GM21360 (cell line): ENCODE measurements around the gene PTPRD.
A peak's percentile ranks its signal among the peaks of the same experiment; 100 is the strongest.
"Not testable (repeated sequence)": the region's sequence is repeated elsewhere in the genome, so short reads cannot be mapped to it uniquely, and the experiment has no call there.

Experiments used
- ATAC-seq: cut with Tn5 transposase; IDR thresholded peaks from one replicate; pipeline ENCODE4 v1.9.1; 2021; ENCODE audit warnings: mild to moderate bottlenecking, moderate library complexity; ENCODE audit not compliant: unreplicated experiment

PTPRD gene

GRCh38 chr9:10488937-10489336, 123.9 kb downstream of the PTPRD start:
- ATAC-seq, result no peak

GRCh38 chr9:10479172-10479571, 133.6 kb downstream of the PTPRD start:
- ATAC-seq, result no peak

GRCh38 chr9:10449201-10449617, 163.6 kb downstream of the PTPRD start:
- ATAC-seq, result not testable (repeated sequence)

GRCh38 chr9:10447036-10447435, 165.8 kb downstream of the PTPRD start:
- no peak for ATAC-seq

GRCh38 chr9:10443868-10444204, 169.0 kb downstream of the PTPRD start:
- ATAC-seq, result no peak

- ATAC-seq, result no peak
Measured at GRCh38 chr9:10443181-10443867, 169.5 kb downstream of the PTPRD start.

- no peak for ATAC-seq
Measured at GRCh38 chr9:10438955-10439354, 173.8 kb downstream of the PTPRD start.

- ATAC-seq, result no peak
Measured at GRCh38 chr9:10436756-10437155, 176.0 kb downstream of the PTPRD start.

GRCh38 chr9:10434412-10434811, 178.4 kb downstream of the PTPRD start:
- ATAC-seq, result no peak

GRCh38 chr9:10411272-10411671, 201.5 kb downstream of the PTPRD start:
- ATAC-seq, result no peak

- ATAC-seq, result no peak
Measured at GRCh38 chr9:10403283-10403682, 209.5 kb downstream of the PTPRD start.

- no peak for ATAC-seq
Measured at GRCh38 chr9:10396615-10397014, 216.2 kb downstream of the PTPRD start.

- ATAC-seq, result no peak
Measured at GRCh38 chr9:10387282-10387681, 225.5 kb downstream of the PTPRD start.

- ATAC-seq, result no peak
Measured at GRCh38 chr9:10371824-10372223, 241.0 kb downstream of the PTPRD start.

GRCh38 chr9:10366171-10366779, 246.5 kb downstream of the PTPRD start:
- ATAC-seq, result peak; percentile 87

- no peak for ATAC-seq
Measured at GRCh38 chr9:10354591-10354990, 258.2 kb downstream of the PTPRD start.

- ATAC-seq, result not testable (repeated sequence)
Measured at GRCh38 chr9:10345621-10346020, 267.2 kb downstream of the PTPRD start.

GRCh38 chr9:10341057-10341456, 271.7 kb downstream of the PTPRD start:
- ATAC-seq, result no peak

- no peak for ATAC-seq
Measured at GRCh38 chr9:10339152-10339551, 273.6 kb downstream of the PTPRD start.

- no peak for ATAC-seq
Measured at GRCh38 chr9:10331157-10331556, 281.6 kb downstream of the PTPRD start.

- ATAC-seq, result no peak
Measured at GRCh38 chr9:10282084-10282483, 330.7 kb downstream of the PTPRD start.

GRCh38 chr9:10274988-10275387, 337.8 kb downstream of the PTPRD start:
- no peak for ATAC-seq

- ATAC-seq, result no peak
Measured at GRCh38 chr9:10274175-10274574, 338.6 kb downstream of the PTPRD start.
